GM12892 (cell line): ENCODE results near the gene ADH1C.

Experiments used
- POLR2A ChIP-seq: IDR thresholded peaks from 2 replicates; pipeline ENCODE4 v1.6.1; 2011; ENCODE audit warnings: low read depth, low read length, control low read depth
- POLR2AphosphoS5 ChIP-seq: IDR thresholded peaks from 2 replicates; pipeline ENCODE4 v1.6.1; 2011; ENCODE audit warnings: low read depth, low read length, control low read depth
- TAF1 ChIP-seq: IDR thresholded peaks from 2 replicates; pipeline ENCODE4 v1.6.1; 2011; ENCODE audit warnings: low read depth, mild to moderate bottlenecking, control low read depth, low read length, borderline replicate concordance

GRCh38 chr4:99339172-99339571 is 13.4 kb downstream of the ADH1C start:
- no peak for TF ChIP-seq POLR2A
- no peak for TF ChIP-seq TAF1
- TF ChIP-seq POLR2AphosphoS5, result no peak
